Mesendoderm (in vitro differentiated cells): ENCODE results near the gene GTF2IRD1.
"Not testable (repeated sequence)": the region's sequence is repeated elsewhere in the genome, so short reads cannot be mapped to it uniquely, and the experiment has no call there.

Source experiments
- DNase-seq: peaks from one replicate; pipeline ENCODE4 v3.0.0; 2013
- H2AK5ac ChIP-seq: 2 replicates; pipeline ENCODE4 v1.6.1; 2013; ENCODE audit warnings: low read length, inconsistent platforms
- H2BK120ac ChIP-seq: 2 replicates; pipeline ENCODE4 v1.6.1; 2013; ENCODE audit warnings: low read depth, mild to moderate bottlenecking, low read length, moderate library complexity, mixed read lengths
- H2BK15ac ChIP-seq: replicated peaks from 2 replicates; pipeline ENCODE4 v1.6.1; 2013; ENCODE audit warnings: low read depth, mild to moderate bottlenecking, moderate library complexity
- H2BK5ac ChIP-seq: 2 replicates; pipeline ENCODE4 v1.6.1; 2013; ENCODE audit warnings: low read length, inconsistent platforms
- H3K18ac ChIP-seq: 2 replicates; pipeline ENCODE4 v1.6.1; 2013; ENCODE audit warnings: mild to moderate bottlenecking, low read length, mixed read lengths
- H3K23ac ChIP-seq: one replicate; pipeline ENCODE4 v1.6.1; 2013; ENCODE audit warnings: low read length
- H3K27ac ChIP-seq: 2 replicates; pipeline ENCODE4 v1.5.1; 2013; ENCODE audit warnings: low read depth, mild to moderate bottlenecking, inconsistent platforms, low read length, moderate library complexity
- H3K27me3 ChIP-seq: 2 replicates; pipeline ENCODE4 v1.6.1; 2013; ENCODE audit warnings: low read length, control low read depth, mild to moderate bottlenecking, inconsistent platforms; ENCODE audit not compliant: insufficient read depth, poor library complexity
- H3K36me3 ChIP-seq: 2 replicates; pipeline ENCODE4 v1.6.1; 2013; ENCODE audit warnings: low read length, inconsistent platforms; ENCODE audit not compliant: control insufficient read depth, insufficient read depth
- H3K4ac ChIP-seq: one replicate; pipeline ENCODE4 v1.6.1; 2013; ENCODE audit warnings: low read depth, mild to moderate bottlenecking, low read length, moderate library complexity
- H3K4me1 ChIP-seq: 2 replicates; pipeline ENCODE4 v1.6.1; 2013; ENCODE audit warnings: low read depth, low read length, inconsistent platforms; ENCODE audit not compliant: control insufficient read depth
- H3K4me2 ChIP-seq: 2 replicates; pipeline ENCODE4 v1.6.1; 2013; ENCODE audit warnings: low read length
- H3K4me3 ChIP-seq: 2 replicates; pipeline ENCODE4 v1.5.1; 2013; ENCODE audit warnings: mild to moderate bottlenecking, low read length
- H3K56ac ChIP-seq: one replicate; pipeline ENCODE4 v1.6.1; 2013; ENCODE audit warnings: low read length
- H3K79me1 ChIP-seq: 2 replicates; pipeline ENCODE4 v1.6.1; 2013; ENCODE audit warnings: low read length, inconsistent platforms
- H3K79me2 ChIP-seq: 2 replicates; pipeline ENCODE4 v1.6.1; 2013; ENCODE audit warnings: mild to moderate bottlenecking, low read length; ENCODE audit not compliant: control insufficient read depth, insufficient read depth
- H3K9ac ChIP-seq: 2 replicates; pipeline ENCODE4 v1.6.1; 2013; ENCODE audit warnings: low read length, inconsistent platforms
- H4K5ac ChIP-seq: one replicate; pipeline ENCODE4 v1.6.1; 2013; ENCODE audit warnings: low read length
- H4K8ac ChIP-seq: one replicate; pipeline ENCODE4 v1.6.1; 2013; ENCODE audit warnings: low read depth, mild to moderate bottlenecking, control low read depth, low read length, moderate library complexity
- WGBS: extraction: QIAGEN DNeasy Blood & Tissue Kit; methylation state at CpG from one replicate; pipeline ENCODE4 v1.1.7; 2013; ENCODE audit warnings: low lambda C conversion rate, missing lambda C conversion rate; ENCODE audit not compliant: insufficient coverage; ENCODE audit errors: extremely low coverage; 5-methylcytosine and 5-hydroxymethylcytosine counted together

Gene GTF2IRD1

DNA sequence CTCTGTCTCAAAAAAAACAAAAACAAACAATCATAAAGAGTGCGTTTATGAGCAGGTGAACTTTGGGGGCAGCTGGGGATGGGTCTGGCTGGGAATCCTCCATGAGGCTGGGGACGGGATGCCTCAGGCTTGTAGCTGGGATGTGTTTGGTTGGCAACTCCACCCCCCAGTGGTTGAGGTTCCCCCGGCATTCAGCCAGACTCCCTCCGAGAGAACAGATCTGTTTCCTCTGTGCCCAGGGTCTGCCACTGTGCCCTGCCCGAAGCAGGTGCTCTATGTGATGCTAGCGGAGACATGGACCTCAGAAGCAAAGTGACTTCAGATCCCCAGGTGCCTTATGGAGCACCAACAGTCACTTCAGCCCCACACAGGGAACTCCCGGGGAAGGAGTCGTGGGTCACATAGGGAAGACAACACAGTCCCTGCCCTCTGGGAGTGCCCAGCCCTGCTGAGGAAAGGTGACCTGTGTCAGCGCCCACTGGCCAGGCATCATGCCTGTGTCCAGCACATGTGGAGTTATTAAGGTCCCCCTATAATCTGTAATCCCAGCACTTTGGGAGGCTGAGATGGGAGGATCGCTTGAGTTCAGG is 29.3 kb upstream of the GTF2IRD1 start:
- Histone ChIP-seq H3K56ac (no peak overlapping the region), H3K4me3 (no peak overlapping the region), H2AK5ac (no peak overlapping the region), H3K23ac (no peak overlapping the region), H3K27ac (no peak overlapping the region), H4K8ac (no peak overlapping the region), H2BK120ac (no peak overlapping the region), H3K4ac (no peak overlapping the region), H3K27me3 (no peaks in the 10 kb centered on the region), H3K9ac (no peak overlapping the region), H4K5ac (no peak overlapping the region), H3K79me1 (no peaks in the 10 kb centered on the region), H3K4me1 (no peaks in the 10 kb centered on the region), H3K79me2 (no peaks in the 10 kb centered on the region), H2BK15ac (no peak overlapping the region), H2BK5ac (no peak overlapping the region), H3K4me2 (no peak overlapping the region), H3K18ac (no peak overlapping the region), H3K36me3 (no peaks in the 10 kb centered on the region)
- DNase-seq: no peak
- WGBS: no CpG with 5 or more reads among the region's 10 CpGs

DNA sequence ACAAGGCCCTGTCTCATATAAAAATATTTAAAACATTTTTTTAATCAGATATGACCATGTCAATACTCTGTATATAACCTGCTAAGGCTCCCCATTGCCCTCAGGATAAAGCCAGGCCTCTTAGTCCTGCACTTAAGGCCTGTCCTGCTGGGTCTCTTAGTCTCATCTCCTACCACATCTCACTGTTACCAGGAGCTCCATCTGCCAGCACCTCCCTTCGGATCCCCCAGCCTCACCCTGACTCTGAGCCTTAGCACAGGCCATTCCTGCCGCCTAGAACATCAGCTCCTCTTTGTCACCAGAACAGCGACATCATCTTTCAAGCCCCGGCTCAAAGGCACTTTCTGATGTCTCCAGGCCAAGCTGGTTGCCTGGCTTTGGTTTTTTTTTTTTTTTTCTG is 25.7 kb upstream of the GTF2IRD1 start:
- Histone ChIP-seq H3K23ac (no peak overlapping the region), H3K4me2 (no peak overlapping the region), H3K9ac (no peak overlapping the region), H4K8ac (no peak overlapping the region), H3K4me3 (no peak overlapping the region), H4K5ac (no peak overlapping the region), H3K56ac (no peak overlapping the region), H2BK15ac (no peak overlapping the region), H3K4me1 (no peaks in the 10 kb centered on the region), H3K79me2 (no peaks in the 10 kb centered on the region), H3K27ac (no peak overlapping the region), H3K36me3 (no peaks in the 10 kb centered on the region), H3K4ac (no peak overlapping the region), H2BK120ac (no peak overlapping the region), H3K27me3 (no peaks in the 10 kb centered on the region), H2AK5ac (no peak overlapping the region), H2BK5ac (no peak overlapping the region), H3K18ac (no peak overlapping the region), H3K79me1 (no peaks in the 10 kb centered on the region)
- peak; percentile 59 for DNase-seq
- no CpG with 5 or more reads among the region's 4 CpGs for WGBS

- Histone ChIP-seq H3K4me2 (no peak overlapping the region), H2BK5ac (peak overlapping the region; percentile 20), H3K18ac (no peak overlapping the region), H3K36me3 (no peaks in the 10 kb centered on the region), H3K79me2 (no peaks in the 10 kb centered on the region), H2BK120ac (no peak overlapping the region), H4K5ac (no peak overlapping the region), H3K56ac (peak overlapping the region; percentile 30), H2BK15ac (no peak overlapping the region), H4K8ac (no peak overlapping the region), H3K27ac (no peak overlapping the region), H3K27me3 (no peaks in the 10 kb centered on the region), H3K4ac (no peak overlapping the region), H3K79me1 (no peaks in the 10 kb centered on the region), H3K4me3 (no peak overlapping the region), H2AK5ac (no peak overlapping the region), H3K23ac (no peak overlapping the region), H3K4me1 (no peaks in the 10 kb centered on the region), H3K9ac (no peak overlapping the region)
- DNase-seq: peak; percentile 88
- no CpG with 5 or more reads among the region's 17 CpGs for WGBS
Observed at GRCh38 chr7:74429153-74429747, 24.5 kb upstream of the GTF2IRD1 start.

- not testable (repeated sequence) for H3K56ac ChIP-seq, H3K79me1 ChIP-seq, H4K5ac ChIP-seq, H3K36me3 ChIP-seq, H2BK5ac ChIP-seq, H3K4me3 ChIP-seq, H2BK15ac ChIP-seq, H3K27ac ChIP-seq, H3K18ac ChIP-seq, DNase-seq, H2BK120ac ChIP-seq, H3K4me1 ChIP-seq, H4K8ac ChIP-seq, H3K79me2 ChIP-seq, H3K4me2 ChIP-seq, H2AK5ac ChIP-seq, H3K9ac ChIP-seq, H3K27me3 ChIP-seq, H3K4ac ChIP-seq, H3K23ac ChIP-seq
- no CpG with 5 or more reads among the region's 9 CpGs for WGBS
Observed at GRCh38 chr7:74430409-74430808, 23.3 kb upstream of the GTF2IRD1 start.

GRCh38 chr7:74430961-74431466 is 22.7 kb upstream of the GTF2IRD1 start:
- Histone ChIP-seq H4K8ac (no peak overlapping the region), H3K79me2 (no peaks in the 10 kb centered on the region), H3K4ac (peak overlapping the region; percentile 48), H3K36me3 (no peaks in the 10 kb centered on the region), H2AK5ac (no peak overlapping the region), H3K4me2 (no peak overlapping the region), H2BK120ac (peak overlapping the region; percentile 64), H3K18ac (peak overlapping the region; percentile 68), H3K23ac (peak overlapping the region; percentile 89), H3K27me3 (no peaks in the 10 kb centered on the region), H3K27ac (peak overlapping the region; percentile 12), H2BK15ac (no peak overlapping the region), H3K79me1 (no peaks in the 10 kb centered on the region), H3K56ac (peak overlapping the region; percentile 49), H3K4me1 (no peaks in the 10 kb centered on the region), H2BK5ac (no peak overlapping the region), H4K5ac (no peak overlapping the region), H3K9ac (no peak overlapping the region), H3K4me3 (no peak overlapping the region)
- WGBS: no CpG with 5 or more reads among the region's 12 CpGs
- peak; percentile 38 for DNase-seq

DNA sequence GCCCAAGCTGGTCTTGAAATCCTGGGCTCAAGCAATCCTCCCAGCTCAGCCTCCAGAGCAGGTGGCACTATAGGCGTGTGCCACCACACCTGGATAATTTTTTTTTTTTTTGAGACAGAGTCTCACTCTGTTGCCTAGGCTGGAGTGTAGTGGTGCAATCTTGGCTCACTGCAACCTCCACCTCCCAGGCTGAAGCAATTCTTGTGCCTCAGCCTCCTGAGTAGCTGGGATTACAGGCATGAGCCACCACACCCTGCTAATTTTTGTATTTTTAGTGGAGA is 16.5 kb upstream of the GTF2IRD1 start:
- no CpG with 5 or more reads among the region's 1 CpG for WGBS

More for the DNA sequence above, 16.5 kb upstream of the GTF2IRD1 start:
- not testable (repeated sequence) for H2BK5ac ChIP-seq, H3K4me1 ChIP-seq, H3K4ac ChIP-seq, H3K9ac ChIP-seq, H3K4me3 ChIP-seq, H3K27me3 ChIP-seq, H3K36me3 ChIP-seq, H2AK5ac ChIP-seq, H2BK120ac ChIP-seq, H3K18ac ChIP-seq, H3K56ac ChIP-seq, H4K5ac ChIP-seq, H3K27ac ChIP-seq, H3K4me2 ChIP-seq, H3K23ac ChIP-seq, H3K79me2 ChIP-seq, DNase-seq, H2BK15ac ChIP-seq, H4K8ac ChIP-seq, H3K79me1 ChIP-seq
